CD1c-positive myeloid dendritic cell (primary cell): ENCODE measurements around the gene ACTN1.
A peak's percentile ranks its signal among the peaks of the same experiment; 100 is the strongest.

Source experiments
- DNase-seq: peaks from one replicate; pipeline ENCODE4 v3.0.0-alpha.2; 2016; ENCODE audit errors: extremely low spot score

Gene ACTN1

DNA sequence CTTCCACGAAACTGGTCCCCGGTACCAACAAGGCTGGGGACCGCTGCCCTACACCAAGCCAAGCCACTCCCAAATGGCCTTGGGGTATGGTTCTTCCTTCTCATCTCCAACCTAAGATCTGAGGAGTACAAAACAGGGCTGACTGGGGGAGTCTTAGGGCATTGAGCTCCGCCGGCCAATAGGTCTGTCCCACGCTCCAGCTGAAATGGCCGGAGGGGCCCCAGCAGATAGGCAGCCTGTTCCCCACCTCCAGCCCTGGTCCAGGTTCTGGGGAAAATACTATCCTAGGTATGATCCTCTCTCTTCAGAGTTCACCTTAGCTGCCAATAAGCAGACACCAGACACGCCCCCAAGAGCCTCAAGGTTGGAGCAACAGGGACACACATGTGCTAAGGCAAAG is 90.2 kb downstream of the ACTN1 start:
- no peak for DNase-seq

DNA sequence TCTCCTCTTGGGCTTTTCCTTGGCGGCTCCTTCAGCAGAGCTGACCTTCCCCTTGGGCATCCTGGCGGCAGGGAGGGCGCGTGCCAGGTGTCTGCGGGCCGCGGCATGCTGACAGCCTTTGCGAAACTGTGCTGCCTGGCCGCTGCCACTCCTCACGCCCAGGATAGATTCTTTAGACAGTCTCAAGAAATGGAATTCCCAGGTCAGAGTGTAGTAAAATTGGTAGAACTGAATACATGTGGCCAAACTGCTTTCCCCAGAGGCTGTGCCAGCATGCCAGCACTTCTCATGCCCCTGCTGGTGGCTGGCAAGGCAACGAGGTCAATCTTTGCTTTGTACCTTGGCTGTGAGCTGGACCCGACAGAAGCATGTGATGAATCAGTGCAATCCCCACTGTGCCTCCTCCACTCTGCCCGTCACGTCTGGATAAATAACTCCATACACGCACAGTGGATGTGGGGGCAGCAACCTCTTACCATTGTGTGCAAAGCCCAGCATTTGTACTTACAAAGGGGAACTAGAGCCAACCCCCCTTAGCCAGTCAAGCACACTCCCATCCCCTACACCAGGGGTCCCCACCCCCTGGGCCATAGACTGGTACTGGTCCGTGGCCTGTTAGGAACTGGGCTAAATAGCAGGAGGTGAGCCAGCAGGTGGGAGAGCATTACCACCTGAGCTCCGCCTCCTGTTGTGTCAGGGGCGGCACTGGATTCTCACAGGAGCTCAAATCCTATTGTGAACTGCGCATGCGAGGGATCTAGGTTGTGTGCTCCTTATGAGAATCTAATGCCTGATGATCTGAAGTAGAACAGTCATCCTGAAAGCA is 90.9 kb downstream of the ACTN1 start:
- no peak for DNase-seq

GRCh38 chr14:68886109-68886434 is 93.0 kb downstream of the ACTN1 start:
- DNase-seq = no peak

DNA sequence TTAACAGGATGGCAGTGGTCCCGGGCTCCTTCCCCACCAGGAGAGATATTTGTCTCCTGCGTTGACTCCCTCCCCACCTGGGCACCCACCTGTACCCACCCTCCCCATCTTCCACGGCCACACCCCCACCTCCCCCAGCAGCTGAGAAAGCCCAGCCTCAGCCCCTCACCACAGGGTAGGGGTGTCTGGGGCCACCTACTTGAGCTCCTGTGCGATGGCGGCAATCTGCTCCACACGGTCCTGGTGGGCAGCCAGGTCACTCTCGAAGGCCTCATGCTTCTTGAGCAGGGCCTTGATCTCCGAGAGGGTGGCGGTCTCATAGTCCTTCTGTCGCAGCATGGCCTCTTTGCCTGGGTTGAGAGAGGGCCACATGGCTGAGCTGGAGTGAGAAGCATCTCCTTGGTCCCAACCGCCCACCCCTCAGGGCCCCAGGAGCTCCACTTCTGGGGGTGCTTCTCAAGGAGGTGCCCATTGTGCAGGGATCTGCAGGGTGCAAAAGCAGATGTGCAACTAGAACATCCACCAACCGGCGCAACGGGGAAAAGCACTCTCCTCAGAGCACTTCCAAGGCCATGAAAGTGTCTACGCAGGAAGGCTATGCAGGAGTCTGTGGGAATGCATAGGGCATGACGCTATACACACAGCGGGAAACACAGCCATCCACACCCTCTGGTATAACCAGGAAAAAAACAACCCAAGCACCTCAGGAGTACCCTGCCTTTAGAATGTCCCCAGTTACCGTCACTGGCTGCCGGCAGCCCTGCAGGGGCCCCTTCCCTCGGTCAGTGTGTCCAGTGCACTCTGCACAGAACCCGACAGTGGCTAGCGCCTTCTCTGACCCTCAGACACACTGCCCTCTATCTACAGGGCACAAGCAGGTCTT is 93.6 kb downstream of the ACTN1 start:
- no peak for DNase-seq

DNA sequence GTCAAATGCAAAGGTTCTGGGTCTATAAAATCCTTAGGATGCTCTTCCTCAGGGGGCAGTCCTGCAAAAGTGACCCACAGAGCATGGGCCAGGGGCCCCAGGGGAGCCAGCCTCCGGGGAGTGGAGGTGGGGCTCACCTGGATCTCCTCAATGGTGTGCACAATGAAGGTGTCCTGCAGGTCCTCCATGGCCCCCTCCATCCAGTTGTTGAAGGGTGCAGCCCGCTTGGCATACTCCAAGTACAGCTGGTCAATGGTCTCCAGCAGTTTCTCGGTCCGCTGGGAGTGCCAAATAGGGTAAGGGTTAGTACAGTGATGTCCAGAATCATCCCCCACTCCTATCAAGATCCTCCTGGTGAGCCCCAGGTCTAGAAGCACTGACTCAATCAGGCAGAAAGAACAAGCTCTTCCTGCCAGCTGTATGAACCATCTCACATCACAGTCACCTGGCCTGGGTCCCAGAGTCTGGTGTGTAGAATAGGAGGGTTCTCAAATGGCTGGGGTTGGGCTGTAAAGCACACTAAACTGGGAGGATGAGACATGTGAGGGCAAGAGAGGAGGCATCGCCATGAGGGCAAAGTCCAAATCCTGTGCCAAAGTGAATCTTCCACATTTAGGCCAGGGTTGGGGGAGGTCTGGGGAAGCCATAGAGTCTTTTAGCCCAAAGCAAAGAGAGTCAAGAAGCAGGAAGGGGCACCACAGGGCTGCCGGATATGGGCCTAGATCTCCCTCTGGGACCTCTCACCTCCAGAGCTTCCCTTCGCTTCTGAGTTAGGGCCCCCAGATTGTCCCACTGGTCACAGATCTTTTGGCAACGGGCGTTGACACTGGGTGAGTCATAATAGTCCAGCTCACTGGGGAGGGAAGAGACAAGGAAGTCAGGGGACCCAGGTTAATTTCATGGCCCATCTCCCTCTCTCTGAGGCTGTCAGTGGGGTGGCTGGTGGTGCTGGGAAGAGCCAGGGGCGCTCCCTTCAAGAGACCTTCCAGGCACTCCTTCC is 94.8 kb downstream of the ACTN1 start:
- no peak for DNase-seq

DNA sequence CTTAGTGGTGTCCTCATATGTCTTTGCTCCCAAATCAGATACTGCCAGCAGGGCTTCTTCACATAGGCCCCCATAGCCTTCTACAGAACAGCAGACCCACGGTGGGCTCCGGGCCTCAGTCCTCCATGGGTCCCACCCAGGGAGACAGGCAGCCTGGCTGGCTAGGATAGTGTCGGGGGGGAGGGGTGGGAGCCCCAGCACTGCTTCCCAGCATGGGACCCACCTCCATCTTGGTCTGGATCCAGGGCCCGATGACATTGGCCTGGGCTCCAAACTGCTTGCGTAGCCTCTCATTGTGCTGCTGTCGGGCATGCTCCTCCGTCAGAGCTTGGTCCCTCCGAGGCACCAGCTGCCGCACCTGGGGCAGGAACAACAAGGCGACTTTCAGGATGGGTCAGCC is 96.9 kb downstream of the ACTN1 start:
- no peak for DNase-seq

GRCh38 chr14:68881396-68881795 is 97.7 kb downstream of the ACTN1 start:
- DNase-seq = no peak

- DNase-seq = no peak
Observed at GRCh38 chr14:68880581-68881105, 98.5 kb downstream of the ACTN1 start.

- no peak for DNase-seq
Observed at GRCh38 chr14:68879841-68880575, 99.1 kb downstream of the ACTN1 start.

DNA sequence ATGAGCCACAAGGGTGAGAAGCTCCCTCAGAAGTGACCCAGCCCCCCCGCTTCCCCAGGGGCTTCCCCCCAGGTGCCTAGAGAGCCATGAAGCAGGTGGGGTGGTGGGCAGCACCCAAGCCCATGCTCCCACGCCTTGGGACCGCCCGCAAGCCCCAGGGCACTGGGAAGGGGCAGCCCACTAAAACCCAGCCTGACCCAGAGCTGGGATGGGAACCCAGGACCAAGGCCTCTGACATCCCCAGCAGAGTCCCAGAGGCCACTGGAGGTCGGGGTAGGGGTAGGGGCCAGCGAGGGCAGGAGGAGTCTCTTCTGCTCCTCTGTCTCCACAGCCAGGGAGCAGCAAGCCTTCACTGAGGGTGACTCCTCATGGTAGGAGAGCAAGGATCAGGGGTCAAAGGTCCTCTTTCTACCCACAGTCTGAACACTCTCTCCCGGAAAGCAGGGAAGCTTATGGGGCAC is 99.8 kb downstream of the ACTN1 start:
- DNase-seq = no peak

DNA sequence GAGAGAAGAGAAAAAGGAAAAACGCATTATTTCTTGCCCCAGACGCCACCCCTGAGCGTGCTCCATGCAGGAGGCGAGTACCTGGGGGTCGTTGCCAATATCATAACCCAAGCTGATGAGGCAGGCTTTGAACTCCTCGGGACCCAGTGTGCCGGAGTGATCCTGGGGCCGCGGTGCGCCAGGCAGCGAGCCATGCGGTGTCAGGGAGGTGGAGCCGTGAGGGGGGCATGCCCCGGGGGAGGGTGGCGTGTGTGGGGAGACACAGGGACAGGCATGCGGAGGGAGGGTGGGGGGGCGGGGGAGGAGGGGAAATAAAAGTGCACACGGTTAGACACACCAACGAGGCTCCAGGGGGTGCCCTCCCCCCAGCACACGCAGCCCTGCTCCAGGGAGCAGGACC is 100.2 kb downstream of the ACTN1 start:
- DNase-seq = no peak

- DNase-seq = no peak
Observed at GRCh38 chr14:68877993-68878575, 101.0 kb downstream of the ACTN1 start.

GRCh38 chr14:68876976-68877375 is 102.1 kb downstream of the ACTN1 start:
- no peak for DNase-seq

GRCh38 chr14:68874746-68875155 is 104.4 kb downstream of the ACTN1 start:
- no peak for DNase-seq

GRCh38 chr14:68873376-68873775 is 105.7 kb downstream of the ACTN1 start:
- DNase-seq = no peak

DNA sequence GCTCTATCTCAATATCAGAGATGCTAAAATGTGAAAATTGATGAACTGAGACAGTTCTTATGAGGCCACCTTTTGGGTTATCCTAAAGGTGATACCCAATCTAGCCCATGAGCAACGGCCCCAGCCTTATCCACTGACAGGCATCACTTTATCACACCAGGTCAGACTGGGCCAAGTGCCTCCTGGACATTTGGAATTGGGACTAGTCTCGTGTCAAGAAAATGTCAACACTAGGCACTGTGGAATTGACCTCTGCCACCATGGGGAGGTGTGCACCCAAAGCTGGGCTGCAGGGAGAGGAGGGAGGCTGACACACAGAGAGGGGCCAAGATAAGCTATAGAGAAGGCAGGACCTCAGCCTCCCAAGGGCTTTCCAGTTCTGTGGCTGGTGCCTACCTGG is 107.7 kb downstream of the ACTN1 start:
- no peak for DNase-seq

- no peak for DNase-seq
Observed at GRCh38 chr14:68866991-68867533, 112.0 kb downstream of the ACTN1 start.

GRCh38 chr14:68865542-68865941 is 113.6 kb downstream of the ACTN1 start:
- no peak for DNase-seq

- peak; percentile 12 for DNase-seq
Observed at GRCh38 chr14:68864361-68864750, 114.7 kb downstream of the ACTN1 start.
